Upper lobe of right lung (tissue), 1 donor: ENCODE data around the gene TFF1. TPM values are rescaled to one million over a fixed set of nuclear protein-coding genes. Genes with fewer than 3 reads are reported as not detected.
A peak's percentile ranks its signal among the peaks of the same experiment; 100 is the strongest.

Source experiments
- ATAC-seq: fragments of 200-7000 bp; cut with Tn5 transposase; one replicate; pipeline ENCODE4 v1.9.1; 2020; ENCODE audit warnings: mild to moderate bottlenecking, moderate library complexity
- DNase-seq: peaks from one replicate; pipeline ENCODE4 v3.0.0-alpha.2; 2020
- H3K27ac ChIP-seq: fragments of 200-600 bp; one replicate; pipeline ENCODE4 v1.8.0; 2022
- H3K27me3 ChIP-seq: fragments of 200-600 bp; one replicate; pipeline ENCODE4 v1.8.0; 2022; ENCODE audit warnings: mild to moderate bottlenecking
- H3K36me3 ChIP-seq: fragments of 200-600 bp; one replicate; pipeline ENCODE4 v1.8.0; 2022
- H3K4me1 ChIP-seq: fragments of 200-600 bp; one replicate; pipeline ENCODE4 v1.8.0; 2022
- H3K4me3 ChIP-seq: fragments of 200-600 bp; one replicate; pipeline ENCODE4 v1.8.0; 2022; ENCODE audit warnings: mild to moderate bottlenecking
- H3K9me3 ChIP-seq: fragments of 200-600 bp; one replicate; pipeline ENCODE4 v1.8.0; 2022
- CTCF ChIP-seq: fragments of 200-600 bp; IDR thresholded peaks from one replicate; pipeline ENCODE4 v1.8.0; 2022; ENCODE audit warnings: antibody characterized with exemption
- intact Hi-C: fragments of 100-400 bp; cut with DNase I; formaldehyde crosslinking; loops from one replicate; pipeline ENCODE4 v1.11.0; 2022
- total RNA-seq: library from RNA; stranded (reverse); fragmentation: NEBNext Ultra II Directional; extraction: Animal tissue kit (Norgen Biotek cat#: 25700); gene quantifications from one replicate; pipeline ENCODE4 v1.2.1, GENCODE V29; 2021
- donor health status: DM: no; HTN: yes; CAD: no; lungs with severe emphysema.

TFF1 gene
- total RNA-seq, 1 donor from 2014 or later: not detected

GRCh38 chr21:42324896-42325295 is 41.4 kb downstream of the TFF1 start:
- no peaks in the 10 kb centered on the region for H3K9me3 ChIP-seq
- intact Hi-C loops: no loop called here

GRCh38 chr21:42321845-42322244 is 44.5 kb downstream of the TFF1 start:
- Histone ChIP-seq H3K4me1 (peaks cover 8% of the 10 kb centered on the region), H3K4me3 (no peak overlapping the region), H3K27ac (no peak overlapping the region), H3K36me3 (no peaks in the 10 kb centered on the region), H3K27me3 (no peaks in the 10 kb centered on the region), H3K9me3 (no peaks in the 10 kb centered on the region)
- TF ChIP-seq CTCF: no peak
- no peak for DNase-seq
- ATAC-seq: no peak
- intact Hi-C loops: no loop called here

More at GRCh38 chr21:42324896-42325295, 41.4 kb downstream of the TFF1 start:
- no peak overlapping the region for H3K4me3 ChIP-seq
- TF ChIP-seq CTCF: no peak
- DNase-seq (no peak), ATAC-seq (no peak)
- H3K4me1 ChIP-seq: peaks cover under 1% of the 10 kb centered on the region
- H3K36me3 ChIP-seq: no peaks in the 10 kb centered on the region
- H3K27me3 ChIP-seq: no peaks in the 10 kb centered on the region
- no peak overlapping the region for H3K27ac ChIP-seq

- no peak for DNase-seq
- Histone ChIP-seq H3K9me3 (no peaks in the 10 kb centered on the region), H3K27me3 (no peaks in the 10 kb centered on the region), H3K36me3 (no peaks in the 10 kb centered on the region), H3K27ac (no peak overlapping the region), H3K4me1 (peaks cover 8% of the 10 kb centered on the region), H3K4me3 (no peak overlapping the region)
- intact Hi-C loops: no loop called here
- ATAC-seq: no peak
- TF ChIP-seq CTCF: no peak
Observed at GRCh38 chr21:42321231-42321630, 45.1 kb downstream of the TFF1 start.

- Histone ChIP-seq H3K4me3 (no peak overlapping the region), H3K27ac (no peak overlapping the region), H3K4me1 (peaks cover 8% of the 10 kb centered on the region), H3K36me3 (no peaks in the 10 kb centered on the region), H3K9me3 (no peaks in the 10 kb centered on the region), H3K27me3 (no peaks in the 10 kb centered on the region)
- no peak for TF ChIP-seq CTCF
- DNase-seq (no peak), ATAC-seq (no peak)
- intact Hi-C loops: no loop called here
Observed at GRCh38 chr21:42320791-42321190, 45.5 kb downstream of the TFF1 start.

GRCh38 chr21:42319851-42320572 is 46.3 kb downstream of the TFF1 start:
- Histone ChIP-seq H3K27ac (no peak overlapping the region), H3K27me3 (no peaks in the 10 kb centered on the region), H3K4me1 (peaks cover 12% of the 10 kb centered on the region), H3K4me3 (no peak overlapping the region), H3K36me3 (no peaks in the 10 kb centered on the region), H3K9me3 (no peaks in the 10 kb centered on the region)
- DNase-seq (no peak), ATAC-seq (peak; percentile 59)
- TF ChIP-seq CTCF: no peak
- intact Hi-C loops: no loop called here
